SK-N-SH treated with all-trans-retinoic acid at 6 μM for 48 hours (cell line): ENCODE data around the gene ZNF496.
A peak's percentile ranks its signal among the peaks of the same experiment; 100 is the strongest.

Source experiments
- ATAC-seq: fragments of 200-7000 bp; cut with Tn5 transposase; 3 replicates; pipeline ENCODE4 v1.9.1; 2020; ENCODE audit warnings: mild to moderate bottlenecking, moderate library complexity
- ARNTL ChIP-seq: fragments of 450-650 bp; formaldehyde crosslinking; IDR thresholded peaks from 2 replicates; pipeline ENCODE4 v1.5.0; 2020; ENCODE audit warnings: low read depth, mild to moderate bottlenecking, moderate library complexity, borderline replicate concordance
- BACH2 ChIP-seq: fragments of 250-450 bp; sonication (Bioruptor Pico); IDR thresholded peaks from 2 replicates; pipeline ENCODE4 v1.9.0; 2021; ENCODE audit warnings: mild to moderate bottlenecking, borderline replicate concordance
- CREB5 ChIP-seq: fragments of 250-450 bp; sonication (Bioruptor Pico); IDR thresholded peaks from 2 replicates; pipeline ENCODE4 v1.5.1; 2020; ENCODE audit warnings: low read depth, mild to moderate bottlenecking, moderate library complexity
- CSDC2 ChIP-seq: fragments of 250-450 bp; sonication (Bioruptor Pico); IDR thresholded peaks from 2 replicates; pipeline ENCODE4 v1.5.0; 2020; ENCODE audit warnings: mild to moderate bottlenecking, moderate library complexity
- ESRRG ChIP-seq: fragments of 250-450 bp; sonication (Bioruptor Pico); IDR thresholded peaks from 2 replicates; pipeline ENCODE4 v1.6.1; 2021; ENCODE audit warnings: mild to moderate bottlenecking
- GLIS3 ChIP-seq: fragments of 250-450 bp; sonication (Bioruptor Pico); IDR thresholded peaks from 2 replicates; pipeline ENCODE4 v1.5.0; 2020; ENCODE audit warnings: mild to moderate bottlenecking, moderate library complexity
- ISL1 ChIP-seq: fragments of 250-450 bp; sonication (Bioruptor Pico); IDR thresholded peaks from 2 replicates; pipeline ENCODE4 v2.1.2; 2022; ENCODE audit warnings: mild to moderate bottlenecking, moderate library complexity
- OSR1 ChIP-seq: fragments of 250-450 bp; sonication (Bioruptor Pico); IDR thresholded peaks from 2 replicates; pipeline ENCODE4 v1.8.0; 2022; ENCODE audit warnings: moderate library complexity, mild to moderate bottlenecking, inconsistent platforms
- PATZ1 ChIP-seq: fragments of 250-450 bp; sonication (Bioruptor Pico); IDR thresholded peaks from 2 replicates; pipeline ENCODE4 v1.8.0; 2020; ENCODE audit warnings: mild to moderate bottlenecking, moderate library complexity, borderline replicate concordance
- POU6F1 ChIP-seq: fragments of 250-450 bp; sonication (Bioruptor Pico); IDR thresholded peaks from 2 replicates; pipeline ENCODE4 v1.8.0; 2021; ENCODE audit warnings: low read depth, mild to moderate bottlenecking, moderate library complexity, borderline replicate concordance
- PPARA ChIP-seq: fragments of 250-450 bp; sonication (Bioruptor Pico); IDR thresholded peaks from 2 replicates; pipeline ENCODE4 v1.5.0; 2020; ENCODE audit warnings: mild to moderate bottlenecking, borderline replicate concordance
- RARB ChIP-seq: fragments of 250-450 bp; sonication (Bioruptor Pico); IDR thresholded peaks from 2 replicates; pipeline ENCODE4 v1.8.0; 2021; ENCODE audit warnings: mild to moderate bottlenecking, moderate library complexity
- SNAI2 ChIP-seq: fragments of 250-450 bp; sonication (Bioruptor Pico); IDR thresholded peaks from 2 replicates; pipeline ENCODE4 v1.5.0; 2020; ENCODE audit warnings: mild to moderate bottlenecking, moderate library complexity
- TCF4 ChIP-seq: fragments of 250-450 bp; sonication (Bioruptor Pico); IDR thresholded peaks from 2 replicates; pipeline ENCODE4 v1.8.0; 2021; ENCODE audit warnings: mild to moderate bottlenecking, moderate library complexity, borderline replicate concordance
- TOX ChIP-seq: fragments of 250-450 bp; sonication (Bioruptor Pico); IDR thresholded peaks from 2 replicates; pipeline ENCODE4 v1.8.0; 2021; ENCODE audit warnings: mild to moderate bottlenecking, moderate library complexity, borderline replicate concordance
- TSHZ2 ChIP-seq: fragments of 250-450 bp; sonication (Bioruptor Pico); IDR thresholded peaks from 2 replicates; pipeline ENCODE4 v1.5.0; 2020; ENCODE audit warnings: mild to moderate bottlenecking, moderate library complexity
- ZC3H10 ChIP-seq: fragments of 250-450 bp; sonication (Bioruptor Pico); IDR thresholded peaks from 2 replicates; pipeline ENCODE4 v1.5.1; 2021; ENCODE audit warnings: mild to moderate bottlenecking, moderate library complexity
- ZFP3 ChIP-seq: fragments of 250-450 bp; sonication (Bioruptor Pico); IDR thresholded peaks from 2 replicates; pipeline ENCODE4 v1.5.0; 2020; ENCODE audit warnings: mild to moderate bottlenecking, moderate library complexity
- ZFP30 ChIP-seq: fragments of 450-650 bp; formaldehyde crosslinking; IDR thresholded peaks from 2 replicates; pipeline ENCODE4 v1.5.0; 2022; ENCODE audit warnings: mild to moderate bottlenecking, moderate library complexity
- ZNF565 ChIP-seq: fragments of 450-650 bp; formaldehyde crosslinking; conservative IDR thresholded peaks from 2 replicates; pipeline ENCODE4 v1.5.0; 2020; ENCODE audit warnings: low read depth, mild to moderate bottlenecking, moderate library complexity
- ZNF70 ChIP-seq: fragments of 450-650 bp; formaldehyde crosslinking; IDR thresholded peaks from 2 replicates; pipeline ENCODE4 v1.5.0; 2020; ENCODE audit warnings: mild to moderate bottlenecking, moderate library complexity
- ZNF8 ChIP-seq: fragments of 450-650 bp; formaldehyde crosslinking; IDR thresholded peaks from 2 replicates; pipeline ENCODE4 v1.5.0; 2020; ENCODE audit warnings: mild to moderate bottlenecking, moderate library complexity

ZNF496 gene

GRCh38 chr1:247330548-247331171 lies 1.0 kb downstream of the ZNF496 start:
- no peak for TF ChIP-seq CSDC2 (CRISPR knock-in tag)
- no peak for TF ChIP-seq ZNF8 (CRISPR knock-in tag)
- no peak for TF ChIP-seq ZNF565 (CRISPR knock-in tag)
- TF ChIP-seq OSR1 (CRISPR knock-in tag): no peak
- no peak for TF ChIP-seq ESRRG (CRISPR knock-in tag)
- no peak for TF ChIP-seq ZFP3 (CRISPR knock-in tag)
- no peak for TF ChIP-seq BACH2 (CRISPR knock-in tag)
- TF ChIP-seq PPARA (CRISPR knock-in tag): no peak
- no peak for TF ChIP-seq ZC3H10 (CRISPR knock-in tag)
- TF ChIP-seq CREB5: no peak
- TF ChIP-seq GLIS3 (CRISPR knock-in tag): no peak
- TF ChIP-seq TCF4 (CRISPR knock-in tag): no peak
- no peak for TF ChIP-seq ARNTL (CRISPR knock-in tag)
- peak; percentile 13 for ATAC-seq

- ATAC-seq: no peak
- no peak for TF ChIP-seq ZC3H10 (CRISPR knock-in tag)
- no peak for TF ChIP-seq PATZ1 (CRISPR knock-in tag)
- no peak for TF ChIP-seq ZFP30 (CRISPR knock-in tag)
- TF ChIP-seq ZFP3 (CRISPR knock-in tag): no peak
- no peak for TF ChIP-seq ZNF8 (CRISPR knock-in tag)
- TF ChIP-seq SNAI2 (CRISPR knock-in tag): no peak
- no peak for TF ChIP-seq CREB5
- no peak for TF ChIP-seq PPARA (CRISPR knock-in tag)
- no peak for TF ChIP-seq RARB (CRISPR knock-in tag)
- TF ChIP-seq ESRRG (CRISPR knock-in tag): no peak
- TF ChIP-seq CSDC2 (CRISPR knock-in tag): no peak
- TF ChIP-seq OSR1 (CRISPR knock-in tag): no peak
- no peak for TF ChIP-seq BACH2 (CRISPR knock-in tag)
- no peak for TF ChIP-seq POU6F1 (CRISPR knock-in tag)
- TF ChIP-seq ZNF70 (CRISPR knock-in tag): no peak
- TF ChIP-seq GLIS3 (CRISPR knock-in tag): no peak
- TF ChIP-seq ARNTL (CRISPR knock-in tag): no peak
- TF ChIP-seq, all 23 proteins: peak for 0
Measured at GRCh38 chr1:247329097-247329617, 2.5 kb downstream of the ZNF496 start.

- ATAC-seq: no peak
- no peak for TF ChIP-seq ARNTL (CRISPR knock-in tag)
- no peak for TF ChIP-seq GLIS3 (CRISPR knock-in tag)
- TF ChIP-seq TOX (CRISPR knock-in tag): no peak
- TF ChIP-seq ISL1: no peak
- TF ChIP-seq TSHZ2: no peak
- no peak for TF ChIP-seq TCF4 (CRISPR knock-in tag)
- no peak for TF ChIP-seq ZFP3 (CRISPR knock-in tag)
- TF ChIP-seq ZFP30 (CRISPR knock-in tag): no peak
- TF ChIP-seq ZNF70 (CRISPR knock-in tag): no peak
- no peak for TF ChIP-seq CREB5
- no peak for TF ChIP-seq SNAI2 (CRISPR knock-in tag)
- no peak for TF ChIP-seq ZC3H10 (CRISPR knock-in tag)
- TF ChIP-seq CSDC2 (CRISPR knock-in tag): no peak
- no peak for TF ChIP-seq ESRRG (CRISPR knock-in tag)
- TF ChIP-seq POU6F1 (CRISPR knock-in tag): no peak
- TF ChIP-seq BACH2 (CRISPR knock-in tag): no peak
- TF ChIP-seq ZNF8 (CRISPR knock-in tag): no peak
- no peak for TF ChIP-seq ZNF565 (CRISPR knock-in tag)
- TF ChIP-seq PPARA (CRISPR knock-in tag): no peak
Measured at GRCh38 chr1:247328311-247328710, 3.4 kb downstream of the ZNF496 start.
